C4-2B (cell line): ENCODE results near the gene CACNB2.

Experiments used
- ZFX ChIP-seq: fragments of 450-650 bp; IDR thresholded peaks from 2 replicates; pipeline ENCODE4 v1.6.1; 2017
- TF ChIP-seq, protein P1 (sequence below): fragments of 450-650 bp; conservative IDR thresholded peaks from 2 replicates; pipeline ENCODE4 v1.5.1; 2017; ENCODE audit warnings: mild to moderate bottlenecking

DNA sequence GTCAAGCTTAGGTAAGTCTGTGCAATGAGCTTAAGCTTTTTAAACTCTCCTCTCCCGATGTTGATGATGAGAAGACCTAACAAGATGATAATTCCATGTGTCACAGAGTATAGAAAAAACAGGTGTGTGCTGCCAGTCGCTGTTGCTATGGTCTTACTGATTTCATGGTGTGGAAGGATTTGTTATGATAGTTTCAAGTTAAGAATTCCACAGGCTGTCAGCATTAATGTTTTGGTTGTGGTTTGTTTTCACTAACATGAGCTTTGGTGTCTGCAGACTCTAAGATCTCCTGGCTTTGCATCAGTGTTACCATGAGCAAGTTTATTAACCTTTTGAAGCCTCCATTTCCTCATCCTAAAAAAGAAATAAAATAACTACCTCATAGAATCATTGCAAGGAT lies 387.5 kb downstream of the CACNB2 start:
- TF ChIP-seq, protein P1, sequence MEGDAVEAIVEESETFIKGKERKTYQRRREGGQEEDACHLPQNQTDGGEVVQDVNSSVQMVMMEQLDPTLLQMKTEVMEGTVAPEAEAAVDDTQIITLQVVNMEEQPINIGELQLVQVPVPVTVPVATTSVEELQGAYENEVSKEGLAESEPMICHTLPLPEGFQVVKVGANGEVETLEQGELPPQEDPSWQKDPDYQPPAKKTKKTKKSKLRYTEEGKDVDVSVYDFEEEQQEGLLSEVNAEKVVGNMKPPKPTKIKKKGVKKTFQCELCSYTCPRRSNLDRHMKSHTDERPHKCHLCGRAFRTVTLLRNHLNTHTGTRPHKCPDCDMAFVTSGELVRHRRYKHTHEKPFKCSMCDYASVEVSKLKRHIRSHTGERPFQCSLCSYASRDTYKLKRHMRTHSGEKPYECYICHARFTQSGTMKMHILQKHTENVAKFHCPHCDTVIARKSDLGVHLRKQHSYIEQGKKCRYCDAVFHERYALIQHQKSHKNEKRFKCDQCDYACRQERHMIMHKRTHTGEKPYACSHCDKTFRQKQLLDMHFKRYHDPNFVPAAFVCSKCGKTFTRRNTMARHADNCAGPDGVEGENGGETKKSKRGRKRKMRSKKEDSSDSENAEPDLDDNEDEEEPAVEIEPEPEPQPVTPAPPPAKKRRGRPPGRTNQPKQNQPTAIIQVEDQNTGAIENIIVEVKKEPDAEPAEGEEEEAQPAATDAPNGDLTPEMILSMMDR, result no peak
- TF ChIP-seq ZFX, result no peak
